PC-3 (cell line): ENCODE measurements around the gene AOPEP.

Experiments used
- CTCF ChIP-seq: fragments of 300-600 bp; sonication (generic); conservative IDR thresholded peaks from 2 replicates; pipeline ENCODE4 v1.5.1; 2017; ENCODE audit warnings: antibody characterized with exemption, low read depth, mild to moderate bottlenecking, low read length
- EZH2 ChIP-seq: fragments of 300-600 bp; sonication (generic); IDR thresholded peaks from one replicate; pipeline ENCODE4 v1.6.1; 2017; ENCODE audit warnings: antibody characterized with exemption, mild to moderate bottlenecking, low read length; ENCODE audit not compliant: unreplicated experiment
- EZH2phosphoT487 ChIP-seq: fragments of 300-600 bp; sonication (generic); IDR thresholded peaks from 2 replicates; pipeline ENCODE4 v1.6.1; 2018; ENCODE audit warnings: mild to moderate bottlenecking, antibody characterized with exemption, low read length, borderline replicate concordance

DNA sequence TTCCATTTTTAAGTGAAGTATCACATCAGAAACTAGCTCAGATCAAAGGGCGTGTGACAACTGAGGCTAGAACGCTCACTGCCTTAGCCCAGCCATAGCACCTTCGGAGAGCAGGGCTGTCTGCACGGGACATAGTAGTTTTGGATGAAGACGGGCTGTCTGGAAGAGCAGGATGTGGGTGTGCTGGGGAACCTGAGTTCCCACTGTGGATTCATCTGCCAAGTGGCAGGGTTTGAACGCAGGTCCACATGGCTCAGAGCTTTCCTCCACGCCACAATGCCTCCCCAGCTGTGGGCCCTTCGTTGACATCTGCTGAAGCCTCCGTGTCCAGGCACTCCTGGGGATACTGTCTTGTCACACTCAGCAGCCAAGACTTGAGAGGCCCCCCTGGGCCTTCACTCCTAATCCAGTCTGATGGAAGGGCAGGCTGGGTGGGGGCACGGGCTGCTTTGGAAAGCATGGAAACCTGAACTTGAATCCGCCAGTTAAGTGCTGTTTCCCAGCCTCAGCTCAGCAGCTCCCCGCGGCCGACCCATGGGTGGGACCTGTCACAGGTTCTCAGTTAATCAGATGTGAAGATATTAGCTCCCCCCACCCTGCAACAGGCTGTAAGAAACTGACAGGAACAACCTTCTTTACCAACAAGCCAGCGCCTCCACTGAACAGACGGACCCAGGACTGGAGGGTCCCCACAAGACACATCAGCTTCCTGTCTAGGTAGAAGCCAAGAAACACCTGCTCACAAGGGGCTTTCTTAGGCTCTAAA is 362.9 kb downstream of the AOPEP start:
- TF ChIP-seq CTCF (no peak), EZH2 (no peak), EZH2phosphoT487 (no peak)
